CD4-positive, alpha-beta T cell treated with Interleukin-6 for 4 hours (primary cell): Measurements from ENCODE around the gene FCRL5.
"Not testable (repeated sequence)": the region's sequence is repeated elsewhere in the genome, so short reads cannot be mapped to it uniquely, and the experiment has no call there.

Experiments used
- DNase-seq: peaks from one replicate; pipeline ENCODE4 v3.0.0-alpha.2; 2020; ENCODE audit warnings: mixed read lengths

Gene FCRL5

DNA sequence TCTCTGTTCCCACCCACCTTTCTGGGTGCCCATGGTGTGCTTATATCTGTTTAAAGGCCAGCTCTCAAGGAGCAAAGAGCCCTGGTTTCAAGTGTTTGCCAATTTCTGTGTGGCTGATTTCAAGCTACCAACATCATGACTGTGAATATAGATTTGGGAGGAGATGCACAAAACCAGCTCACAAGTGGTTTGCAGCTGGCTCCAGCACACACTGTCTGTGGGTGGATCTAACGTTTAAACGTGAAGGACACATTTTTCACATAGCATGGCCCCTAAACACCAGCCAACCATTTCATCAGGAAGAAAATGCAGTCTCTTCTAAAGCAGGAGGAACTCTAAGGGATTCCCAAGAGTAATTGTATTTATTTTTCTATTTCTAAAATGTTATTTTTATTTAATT, 65.2 kb downstream of the FCRL5 start:
- no peak for DNase-seq

DNA sequence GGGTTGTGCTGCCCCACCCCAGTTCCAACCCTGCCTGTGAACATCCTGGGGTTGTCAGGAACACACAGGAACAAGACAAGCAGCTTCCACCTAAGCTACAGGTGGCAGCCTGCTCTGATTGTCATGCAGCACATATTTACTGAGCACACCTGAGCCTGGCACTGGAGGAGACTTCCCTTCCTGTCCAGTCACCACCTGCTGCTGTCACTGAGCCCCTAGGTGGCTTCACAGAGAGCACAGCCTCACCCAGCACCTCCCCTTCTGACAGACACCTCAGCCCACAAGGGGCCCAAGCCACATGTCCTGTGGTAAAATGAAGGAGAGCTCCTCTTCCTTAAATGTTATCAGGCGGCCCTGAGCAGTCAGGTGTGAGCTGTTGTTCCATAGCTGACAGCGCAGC, 65.9 kb downstream of the FCRL5 start:
- not testable (repeated sequence) for DNase-seq

GRCh38 chr1:157485793-157486192, 66.5 kb downstream of the FCRL5 start:
- DNase-seq, result no peak

GRCh38 chr1:157484573-157484972, 67.7 kb downstream of the FCRL5 start:
- DNase-seq, result no peak

- DNase-seq, result no peak
These were observed 68.7 kb downstream of the FCRL5 start for GRCh38 chr1:157483635-157484034.

DNA sequence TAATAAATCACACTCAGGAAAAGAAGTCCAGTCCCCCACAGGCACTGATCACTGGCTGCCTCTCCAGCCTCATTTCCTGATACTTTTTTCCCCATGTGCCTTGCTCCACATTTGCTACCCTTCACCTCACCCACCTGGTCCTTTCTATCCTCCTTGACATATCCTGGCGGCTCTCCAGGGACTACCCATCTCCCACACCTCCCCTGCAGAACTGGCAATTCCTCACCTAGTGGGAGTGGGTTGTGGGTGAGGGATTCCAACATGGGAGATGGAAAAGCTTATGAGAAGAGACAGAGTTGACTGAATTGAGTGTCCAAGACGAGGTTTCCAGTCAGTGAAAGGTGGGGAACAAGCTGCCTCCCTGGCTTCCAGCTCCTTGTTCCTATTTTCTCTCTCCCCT, 69.6 kb downstream of the FCRL5 start:
- no peak for DNase-seq

DNA sequence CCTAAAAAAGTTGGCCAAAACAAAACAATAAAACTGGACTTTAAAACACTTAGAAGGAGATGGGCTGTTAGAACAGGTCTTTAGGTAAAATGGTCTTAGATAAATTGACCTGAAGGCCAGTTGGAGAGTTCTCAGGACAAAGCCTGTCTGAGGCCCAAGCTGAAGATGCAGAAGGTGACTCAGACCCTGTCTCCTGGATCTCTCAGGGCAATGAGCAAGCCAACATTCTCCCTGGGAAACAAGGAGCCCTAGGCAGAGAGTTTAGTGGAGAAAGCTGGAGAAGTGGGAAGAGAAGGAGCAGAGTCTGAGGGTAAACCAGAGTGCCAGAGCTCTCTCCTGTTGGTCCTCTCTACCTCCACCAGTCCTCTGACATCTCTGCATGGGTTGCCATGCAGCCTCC, 70.1 kb downstream of the FCRL5 start:
- no peak for DNase-seq

GRCh38 chr1:157478030-157478429, 74.3 kb downstream of the FCRL5 start:
- DNase-seq, result no peak

DNA sequence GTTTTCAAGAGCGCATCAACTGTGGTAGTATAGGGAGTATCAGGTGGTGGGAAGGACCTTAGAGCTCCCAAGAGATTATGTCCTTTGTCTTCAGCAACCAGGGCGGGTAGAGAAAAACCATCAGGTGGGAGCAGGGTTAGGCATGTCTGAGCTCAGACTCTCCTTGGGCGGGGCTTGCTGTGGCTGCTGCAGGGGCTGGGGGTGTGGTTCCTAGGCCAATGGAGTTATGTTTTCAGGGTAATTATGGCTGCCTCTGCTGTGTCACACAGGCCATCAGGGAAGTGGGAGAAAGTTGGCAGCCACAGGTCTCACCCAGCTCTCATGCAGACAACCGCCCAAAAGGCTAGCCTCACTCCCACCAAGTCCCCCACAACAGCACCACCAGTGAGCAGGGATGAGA, 74.9 kb downstream of the FCRL5 start:
- no peak for DNase-seq

DNA sequence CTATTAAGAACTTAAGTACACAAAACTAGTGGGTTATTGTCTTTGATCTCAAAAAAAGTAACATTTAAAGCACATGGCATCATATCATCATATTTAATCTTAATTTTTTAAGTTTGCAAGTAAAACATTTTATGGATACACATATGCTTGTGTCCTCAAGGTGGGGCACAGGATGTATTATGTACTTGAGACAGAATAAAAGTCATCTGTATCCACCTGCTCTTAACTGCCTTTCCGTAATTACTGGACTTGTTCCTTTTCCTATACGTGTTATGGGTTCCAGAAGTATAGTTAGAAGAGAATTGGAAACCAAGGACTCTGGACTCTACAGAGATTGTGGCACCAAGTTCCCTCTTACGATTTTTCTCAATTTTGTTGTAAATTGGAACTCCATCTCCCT, 79.4 kb downstream of the FCRL5 start:
- no peak for DNase-seq

- no peak for DNase-seq
These were observed 80.1 kb downstream of the FCRL5 start for GRCh38 chr1:157472056-157472701.

- DNase-seq, result no peak
These were observed 80.8 kb downstream of the FCRL5 start for GRCh38 chr1:157471531-157471930.

DNA sequence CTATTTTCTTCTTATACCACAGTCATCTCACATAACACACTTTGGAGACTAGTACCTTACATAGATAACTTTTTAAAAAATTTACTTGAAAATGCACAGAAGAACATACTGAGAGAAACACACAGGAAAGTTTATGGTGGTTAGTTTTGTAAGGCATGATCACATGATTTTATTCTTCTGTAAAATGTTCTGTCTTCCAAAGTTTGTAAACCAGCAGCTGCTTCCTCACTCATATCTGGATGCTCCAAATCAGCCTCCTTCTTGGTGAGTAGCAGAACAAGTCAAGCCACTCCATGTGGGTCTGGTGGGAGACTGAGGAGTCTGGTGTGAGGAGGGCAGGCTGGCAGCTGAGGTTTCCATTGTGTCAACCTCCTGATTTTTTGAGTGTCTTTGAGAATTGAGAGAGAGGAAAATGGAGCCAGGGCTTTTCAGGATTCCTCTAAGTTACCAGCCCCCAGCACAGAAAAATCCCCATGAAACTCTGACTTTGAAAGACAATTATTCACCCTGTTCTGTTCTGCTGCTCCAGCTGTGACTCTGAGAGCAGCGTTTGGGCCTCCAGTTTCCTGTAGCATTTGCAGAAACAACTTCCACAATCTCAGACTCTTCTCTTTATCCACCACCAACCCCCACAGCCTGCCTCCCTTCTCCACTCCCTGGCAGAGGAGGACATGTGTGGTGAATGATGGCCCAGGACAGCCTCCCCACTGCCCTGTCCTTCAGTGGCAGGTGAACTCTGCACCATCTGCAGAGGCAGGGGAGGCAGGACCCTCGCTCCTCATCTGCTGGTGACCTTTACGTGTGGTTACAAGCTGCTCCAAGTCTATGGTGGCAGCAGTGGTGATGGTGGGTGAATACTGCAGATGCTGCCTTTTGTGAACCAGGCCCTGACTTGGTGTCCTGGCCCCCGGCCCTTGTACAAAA, 82.3 kb downstream of the FCRL5 start:
- DNase-seq, result no peak

GRCh38 chr1:157469300-157469699, 83.0 kb downstream of the FCRL5 start:
- DNase-seq, result no peak

DNA sequence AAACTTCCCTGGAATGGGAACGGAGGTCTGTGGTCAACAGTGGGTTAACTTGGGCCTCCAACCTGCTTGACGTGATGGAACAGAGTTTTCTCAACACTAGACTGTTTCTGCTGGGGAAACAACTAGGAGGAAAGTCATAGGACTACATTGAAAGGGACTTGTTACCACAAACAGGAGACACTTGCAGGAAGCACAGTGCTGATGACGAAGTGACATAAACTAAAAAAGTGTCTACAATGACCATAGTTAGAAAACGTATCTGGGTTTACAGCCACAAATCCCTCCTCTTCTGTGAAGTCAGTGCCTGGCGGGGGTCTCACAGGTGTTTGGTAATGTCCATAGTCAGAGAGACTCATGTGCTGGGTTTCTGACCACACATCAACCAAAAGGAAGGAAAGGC, 86.3 kb downstream of the FCRL5 start:
- no peak for DNase-seq
